LNCaP clone FGC (cell line): Measurements from ENCODE around the gene CASP3.
"Not testable (repeated sequence)": the region's sequence is repeated elsewhere in the genome, so short reads cannot be mapped to it uniquely, and the experiment has no call there.

Source experiments
- DNase-seq: peaks from one replicate; pipeline ENCODE4 v3.0.0-alpha.2; 2011; ENCODE audit warnings: low read depth
- H3K4me3 ChIP-seq: 2 replicates; pipeline ENCODE4 v1.5.1; 2011; ENCODE audit warnings: mild to moderate bottlenecking, low read depth, low read length, control low read depth
- TF ChIP-seq, protein P1 (sequence below): IDR thresholded peaks from 2 replicates; pipeline ENCODE4 v1.5.1; 2012; ENCODE audit warnings: mild to moderate bottlenecking; ENCODE audit not compliant: control insufficient read depth, insufficient read depth; ENCODE audit errors: extremely low read depth

CASP3 gene

GRCh38 chr4:184599492-184600135 lies 49.6 kb downstream of the CASP3 start:
- DNase-seq = no peak
- no peak overlapping the region for H3K4me3 ChIP-seq

DNA sequence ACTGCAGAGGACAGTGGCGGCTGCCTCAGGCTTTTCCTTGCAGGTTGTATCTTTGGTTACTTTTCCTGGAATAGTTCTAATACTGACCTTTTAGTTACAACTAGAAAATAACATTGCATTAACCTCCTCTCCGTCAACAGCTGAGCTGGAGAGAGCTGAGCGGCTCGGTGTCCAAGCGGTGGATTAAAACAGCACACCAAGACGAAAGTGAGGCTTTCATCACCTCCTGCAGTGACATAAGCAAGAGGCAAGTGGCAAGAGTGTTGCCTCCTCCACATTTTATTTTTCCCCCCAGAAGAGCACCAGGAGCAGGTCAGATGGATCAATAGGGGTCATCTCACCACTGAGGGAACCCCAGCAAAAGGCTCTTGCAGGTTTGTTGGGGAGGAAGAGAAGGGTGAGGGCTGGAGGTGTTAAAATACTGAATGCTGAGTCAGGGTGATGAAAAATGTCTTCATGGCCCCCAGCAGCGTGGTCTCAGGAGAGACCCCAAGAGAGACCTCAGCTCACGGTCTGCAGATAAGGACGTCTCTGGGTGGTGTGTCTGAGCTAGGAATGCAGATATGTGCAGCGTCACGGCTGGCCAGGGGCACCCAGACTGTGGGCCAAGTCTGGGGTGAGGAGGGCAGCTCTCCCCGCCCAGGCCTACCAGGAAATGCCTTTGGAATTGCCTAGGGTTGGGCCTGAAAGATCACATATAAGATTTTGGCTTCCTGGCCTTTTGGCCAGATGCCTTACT lies 50.3 kb downstream of the CASP3 start:
- DNase-seq = no peak
- no peak overlapping the region for H3K4me3 ChIP-seq
- TF ChIP-seq, protein P1, sequence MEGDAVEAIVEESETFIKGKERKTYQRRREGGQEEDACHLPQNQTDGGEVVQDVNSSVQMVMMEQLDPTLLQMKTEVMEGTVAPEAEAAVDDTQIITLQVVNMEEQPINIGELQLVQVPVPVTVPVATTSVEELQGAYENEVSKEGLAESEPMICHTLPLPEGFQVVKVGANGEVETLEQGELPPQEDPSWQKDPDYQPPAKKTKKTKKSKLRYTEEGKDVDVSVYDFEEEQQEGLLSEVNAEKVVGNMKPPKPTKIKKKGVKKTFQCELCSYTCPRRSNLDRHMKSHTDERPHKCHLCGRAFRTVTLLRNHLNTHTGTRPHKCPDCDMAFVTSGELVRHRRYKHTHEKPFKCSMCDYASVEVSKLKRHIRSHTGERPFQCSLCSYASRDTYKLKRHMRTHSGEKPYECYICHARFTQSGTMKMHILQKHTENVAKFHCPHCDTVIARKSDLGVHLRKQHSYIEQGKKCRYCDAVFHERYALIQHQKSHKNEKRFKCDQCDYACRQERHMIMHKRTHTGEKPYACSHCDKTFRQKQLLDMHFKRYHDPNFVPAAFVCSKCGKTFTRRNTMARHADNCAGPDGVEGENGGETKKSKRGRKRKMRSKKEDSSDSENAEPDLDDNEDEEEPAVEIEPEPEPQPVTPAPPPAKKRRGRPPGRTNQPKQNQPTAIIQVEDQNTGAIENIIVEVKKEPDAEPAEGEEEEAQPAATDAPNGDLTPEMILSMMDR = no peak

More at GRCh38 chr4:184599492-184600135, 49.6 kb downstream of the CASP3 start:
- TF ChIP-seq, protein P1 = no peak

- H3K4me3 ChIP-seq = no peak overlapping the region
- no peak for DNase-seq
- TF ChIP-seq, protein P1 = no peak
These were observed 52.5 kb downstream of the CASP3 start for GRCh38 chr4:184596617-184597185.

- TF ChIP-seq, protein P1 = no peak
- DNase-seq = no peak
These were observed 53.1 kb downstream of the CASP3 start for GRCh38 chr4:184596044-184596616.

GRCh38 chr4:184595430-184595829 lies 53.8 kb downstream of the CASP3 start:
- TF ChIP-seq, protein P1 = no peak
- no peak overlapping the region for H3K4me3 ChIP-seq
- no peak for DNase-seq

More at GRCh38 chr4:184596044-184596616, 53.1 kb downstream of the CASP3 start:
- H3K4me3 ChIP-seq = no peak overlapping the region

- TF ChIP-seq, protein P1 = no peak
- no peak overlapping the region for H3K4me3 ChIP-seq
- no peak for DNase-seq
These were observed 55.8 kb downstream of the CASP3 start for GRCh38 chr4:184593461-184593860.

- not testable (repeated sequence) for DNase-seq, H3K4me3 ChIP-seq
These were observed 57.4 kb downstream of the CASP3 start for GRCh38 chr4:184591747-184592270.
